Measurements from ENCODE around the gene ETV4.

- TF ChIP-seq GATA3 (IDR thresholded peaks at IDR 0.05; ENCODE audit: low read depth, low read length) (no peak), GATA2 (IDR thresholded peaks at IDR 0.05; ENCODE audit: low read depth, low read length) (no peak)
These were observed 2.7 kb upstream of the ETV4 start for GRCh38 chr17:43548689-43549379.
